SK-N-SH (cell line): ENCODE data around the gene HS2ST1. TPM values are rescaled to one million over a fixed set of nuclear protein-coding genes. Genes with fewer than 3 reads are reported as not detected.

Source experiments
- CTCF ChIA-PET: fragments of 300-600, 350-600 bp; formaldehyde crosslinking; extraction: SDS; loops from one replicate; lab custom pipeline; 2021; lab: Yijun Ruan, JAX
- POLR2A ChIA-PET: fragments of 350-600 bp; sonication (Branson Sonifier 250); formaldehyde crosslinking; extraction: SDS; loops from one replicate; lab custom pipeline; 2020; ENCODE audit warnings: antibody characterized with exemption, inconsistent platforms; lab: Yijun Ruan, JAX
- DNase-seq: peaks from one replicate; pipeline ENCODE4 v3.0.0; 2012
- H2AFZ ChIP-seq: fragments of 200-600 bp; sonication (generic); 2 replicates; pipeline ENCODE4 v1.8.1; 2016; ENCODE audit warnings: antibody characterized with exemption, mild to moderate bottlenecking, low read depth
- H3F3A ChIP-seq: fragments of 200-600 bp; sonication (generic); replicated peaks from 2 replicates; pipeline ENCODE3; 2016; ENCODE audit warnings: antibody characterized with exemption, mild to moderate bottlenecking; ENCODE audit not compliant: insufficient read depth
- H3K27ac ChIP-seq, 2 experiments: fragments of 200-500 bp in 1 of 2; fragments of 200-600 bp in 1 of 2; sonication (Bioruptor generic) in 1 of 2; sonication (generic), shearing (Covaris generic) in 1 of 2; 2 replicates each; pipeline versions ENCODE4 v1.5.1 to v1.6.1; 2014 to 2016; ENCODE audit warnings: low read depth in 2 of 2, inconsistent platforms in 1 of 2, low read length in 1 of 2, mild to moderate bottlenecking in 1 of 2, mixed read lengths in 1 of 2
- H3K27me3 ChIP-seq: fragments of 200-600 bp; sonication (generic), shearing (Covaris generic); 2 replicates; pipeline ENCODE4 v1.6.1; 2016; ENCODE audit warnings: mixed run types; ENCODE audit not compliant: insufficient read depth
- H3K36me3 ChIP-seq, 2 experiments: fragments of 200-500 bp in 1 of 2; fragments of 200-600 bp in 1 of 2; sonication (Bioruptor generic) in 1 of 2; sonication (generic) in 1 of 2; replicated peaks in 1 of 2; 2 replicates each; pipeline versions ENCODE3 to v1.5.1; 2014 to 2016; ENCODE audit warnings: low read length in 1 of 2, mild to moderate bottlenecking in 1 of 2; ENCODE audit not compliant: insufficient read depth in 2 of 2, control insufficient read depth in 1 of 2
- H3K4me1 ChIP-seq, 2 experiments: fragments of 200-500 bp in 1 of 2; fragments of 200-600 bp in 1 of 2; sonication (Bioruptor generic) in 1 of 2; sonication (generic), shearing (Covaris generic) in 1 of 2; 2 replicates each; pipeline versions ENCODE4 v1.5.1 to v1.6.1; 2014 to 2016; ENCODE audit warnings: low read depth in 1 of 2, low read length in 1 of 2, mixed run types in 1 of 2; ENCODE audit not compliant: insufficient read depth in 2 of 2, control insufficient read depth in 1 of 2
- H3K4me2 ChIP-seq: fragments of 200-600 bp; sonication (generic), shearing (Covaris generic); 2 replicates; pipeline ENCODE4 v1.6.1; 2017; ENCODE audit warnings: mixed run types
- H3K4me3 ChIP-seq, 2 experiments: fragments of 200-500 bp in 1 of 2; fragments of 200-600 bp in 1 of 2; sonication (Bioruptor generic) in 1 of 2; sonication (generic), shearing (Covaris generic) in 1 of 2; 2 replicates each; pipeline versions ENCODE4 v1.5.1 to v1.8.1; 2014 to 2016; ENCODE audit warnings: low read depth in 2 of 2, inconsistent platforms in 1 of 2, low read length in 1 of 2, mild to moderate bottlenecking in 1 of 2, mixed read lengths in 1 of 2, moderate library complexity in 1 of 2
- H3K79me2 ChIP-seq: fragments of 200-600 bp; sonication (generic); 2 replicates; pipeline ENCODE4 v1.8.1; 2017; ENCODE audit warnings: mild to moderate bottlenecking; ENCODE audit not compliant: insufficient read depth
- H3K9ac ChIP-seq: fragments of 200-600 bp; sonication (generic); 2 replicates; pipeline ENCODE4 v1.6.1; 2017; ENCODE audit warnings: mixed run types
- H3K9me2 ChIP-seq: fragments of 200-600 bp; sonication (generic); 2 replicates; pipeline ENCODE4 v1.6.1; 2017; ENCODE audit warnings: mixed run types
- H3K9me3 ChIP-seq: fragments of 200-600 bp; sonication (generic); 2 replicates; pipeline ENCODE4 v1.6.1; 2017; ENCODE audit warnings: mixed run types, mild to moderate bottlenecking, moderate library complexity
- H4K20me1 ChIP-seq: fragments of 200-600 bp; sonication (generic); 2 replicates; pipeline ENCODE4 v1.6.1; 2017; ENCODE audit warnings: mild to moderate bottlenecking, mixed run types; ENCODE audit not compliant: insufficient read depth
- CHD2 ChIP-seq: fragments of 150-350 bp; IDR thresholded peaks from 2 replicates; pipeline ENCODE4 v1.6.1; 2018; ENCODE audit warnings: low read length; ENCODE audit not compliant: partially characterized antibody
- FOSL2 ChIP-seq: IDR thresholded peaks from 2 replicates; pipeline ENCODE4 v1.4.0; 2012; ENCODE audit warnings: low read depth, mild to moderate bottlenecking, moderate library complexity, borderline replicate concordance
- FOXJ3 ChIP-seq: sonication (generic); formaldehyde crosslinking; IDR thresholded peaks from 2 replicates; pipeline ENCODE4 v1.5.1; 2020; ENCODE audit warnings: mild to moderate bottlenecking, missing genetic modification reagents
- GATA2 ChIP-seq: sonication (generic); formaldehyde crosslinking; IDR thresholded peaks from 2 replicates; pipeline ENCODE4 v1.5.0; 2020; ENCODE audit warnings: mild to moderate bottlenecking, missing genetic modification reagents
- JUND ChIP-seq: IDR thresholded peaks from 2 replicates; pipeline ENCODE4 v1.4.0; 2012
- MEF2A ChIP-seq: IDR thresholded peaks from 2 replicates; pipeline ENCODE4 v1.4.0; 2012; ENCODE audit warnings: low read depth, borderline replicate concordance
- NRF1 ChIP-seq: IDR thresholded peaks from 2 replicates; pipeline ENCODE4 v1.6.1; 2012; ENCODE audit warnings: low read depth, mild to moderate bottlenecking, low read length
- POLR2AphosphoS5 ChIP-seq: IDR thresholded peaks from 2 replicates; pipeline ENCODE4 v1.6.1; 2012; ENCODE audit warnings: low read depth, low read length
- RAD21 ChIP-seq: IDR thresholded peaks from 2 replicates; pipeline ENCODE4 v1.6.1; 2012; ENCODE audit warnings: mild to moderate bottlenecking, low read length
- RCOR1 ChIP-seq: fragments of 150-350 bp; IDR thresholded peaks from 2 replicates; pipeline ENCODE4 v1.6.1; 2017; ENCODE audit warnings: antibody characterized with exemption, low read length
- RFX5 ChIP-seq: IDR thresholded peaks from 2 replicates; pipeline ENCODE4 v1.6.1; 2012; ENCODE audit warnings: mild to moderate bottlenecking, improper control_type of control experiment, low read length
- RXRA ChIP-seq: IDR thresholded peaks from 2 replicates; pipeline ENCODE4 v1.4.0; 2012; ENCODE audit warnings: low read depth, mild to moderate bottlenecking, borderline replicate concordance
- SIN3A ChIP-seq: IDR thresholded peaks from 2 replicates; pipeline ENCODE4 v1.6.1; 2012; ENCODE audit warnings: low read depth, mild to moderate bottlenecking, low read length, moderate library complexity, borderline replicate concordance
- TAF1 ChIP-seq: IDR thresholded peaks from 2 replicates; pipeline ENCODE4 v1.6.1; 2012; ENCODE audit warnings: low read depth, mild to moderate bottlenecking, low read length, moderate library complexity, borderline replicate concordance
- YY1 ChIP-seq: IDR thresholded peaks from 2 replicates; pipeline ENCODE4 v1.4.0; 2012; ENCODE audit warnings: low read depth, mild to moderate bottlenecking
- WGBS: methylation state at CpG from one replicate; pipeline ENCODE4 v1.1.6; 2017; ENCODE audit warnings: low lambda C conversion rate; 5-methylcytosine and 5-hydroxymethylcytosine counted together
- polyA plus RNA-seq, 3 experiments: library from polyadenylated mRNA; depleted of rRNA; stranded (reverse); fragments of >200 nt; gene quantifications; 2 replicates each; pipeline ENCODE4 v1.2.3, GENCODE V29; 2012
- TF ChIP-seq, protein P1 (sequence below): fragments of 150-350 bp; IDR thresholded peaks from 2 replicates; pipeline ENCODE4 v1.6.1; 2016; ENCODE audit warnings: mild to moderate bottlenecking, low read depth, low read length
- TF ChIP-seq, protein P2 (sequence below): IDR thresholded peaks from 2 replicates; pipeline ENCODE4; 2012
- TF ChIP-seq, protein P3 (sequence below): fragments of 150-350 bp; IDR thresholded peaks from 2 replicates; pipeline ENCODE4 v1.6.1; 2017; ENCODE audit warnings: antibody characterized with exemption, low read length, low read depth, borderline replicate concordance
- TF ChIP-seq, protein P4 (sequence below): fragments of 200-600 bp; sonication (generic); IDR thresholded peaks from 2 replicates; pipeline ENCODE4 v1.6.1; 2017; ENCODE audit warnings: antibody characterized with exemption, mild to moderate bottlenecking, moderate library complexity

The HS2ST1 gene
- polyA plus RNA-seq, 1 of the 3 experiments (the other 2 are of a cell fraction) = 16.6 TPM

DNA sequence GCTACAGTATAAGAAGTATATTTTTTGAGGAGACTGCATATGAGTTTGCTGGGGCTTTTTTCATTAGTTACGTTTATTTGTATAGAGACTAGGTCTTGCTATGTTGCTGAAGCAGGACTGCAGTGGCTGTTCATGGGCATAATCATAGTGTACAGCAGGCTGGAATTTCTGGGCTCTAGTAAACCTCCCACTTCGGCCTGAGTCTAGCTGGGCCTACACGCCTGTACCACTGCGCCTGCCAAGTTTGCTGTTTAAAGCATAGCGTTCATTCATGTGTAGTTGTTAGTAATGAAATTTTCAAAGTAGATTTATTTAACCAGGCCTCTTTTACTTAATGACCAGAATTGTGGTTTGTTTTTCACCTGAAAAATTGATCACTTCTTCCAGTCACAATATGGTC is 33.8 kb downstream of the HS2ST1 start:
- Histone ChIP-seq H3K27me3 (no peaks in the 10 kb centered on the region), H3K9ac (no peak overlapping the region), H3F3A (no peaks in the 10 kb centered on the region), H3K4me3 (no peak overlapping the region), H3K4me2 (no peak overlapping the region), H4K20me1 (peaks cover 9% of the 10 kb centered on the region; the same call in 1 of the 2 replicates)
- WGBS = 94% methylated on average over 5 of the region's 5 CpGs
- ChIA-PET CTCF (no interaction called here), POLR2A (no interaction called here)
- no peak for TF ChIP-seq RCOR1
- no peak for TF ChIP-seq MEF2A
- no peak for TF ChIP-seq FOSL2
- TF ChIP-seq FOXJ3 (CRISPR knock-in tag) = no peak
- TF ChIP-seq, protein P1, sequence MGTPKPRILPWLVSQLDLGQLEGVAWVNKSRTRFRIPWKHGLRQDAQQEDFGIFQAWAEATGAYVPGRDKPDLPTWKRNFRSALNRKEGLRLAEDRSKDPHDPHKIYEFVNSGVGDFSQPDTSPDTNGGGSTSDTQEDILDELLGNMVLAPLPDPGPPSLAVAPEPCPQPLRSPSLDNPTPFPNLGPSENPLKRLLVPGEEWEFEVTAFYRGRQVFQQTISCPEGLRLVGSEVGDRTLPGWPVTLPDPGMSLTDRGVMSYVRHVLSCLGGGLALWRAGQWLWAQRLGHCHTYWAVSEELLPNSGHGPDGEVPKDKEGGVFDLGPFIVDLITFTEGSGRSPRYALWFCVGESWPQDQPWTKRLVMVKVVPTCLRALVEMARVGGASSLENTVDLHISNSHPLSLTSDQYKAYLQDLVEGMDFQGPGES = no peak
- TF ChIP-seq, all 33 proteins: peak for 0
- no peaks in the 10 kb centered on the region for H3K4me1 ChIP-seq
- H3K9me3 ChIP-seq = no peaks in the 10 kb centered on the region
- no peaks in the 10 kb centered on the region for H3K9me2 ChIP-seq
- peaks cover 24% of the 10 kb centered on the region for H3K79me2 ChIP-seq
- DNase-seq = no peak
- H3K27ac ChIP-seq = no peak overlapping the region
- H2AFZ ChIP-seq = no peak overlapping the region
- no peaks in the 10 kb centered on the region for H3K36me3 ChIP-seq

DNA sequence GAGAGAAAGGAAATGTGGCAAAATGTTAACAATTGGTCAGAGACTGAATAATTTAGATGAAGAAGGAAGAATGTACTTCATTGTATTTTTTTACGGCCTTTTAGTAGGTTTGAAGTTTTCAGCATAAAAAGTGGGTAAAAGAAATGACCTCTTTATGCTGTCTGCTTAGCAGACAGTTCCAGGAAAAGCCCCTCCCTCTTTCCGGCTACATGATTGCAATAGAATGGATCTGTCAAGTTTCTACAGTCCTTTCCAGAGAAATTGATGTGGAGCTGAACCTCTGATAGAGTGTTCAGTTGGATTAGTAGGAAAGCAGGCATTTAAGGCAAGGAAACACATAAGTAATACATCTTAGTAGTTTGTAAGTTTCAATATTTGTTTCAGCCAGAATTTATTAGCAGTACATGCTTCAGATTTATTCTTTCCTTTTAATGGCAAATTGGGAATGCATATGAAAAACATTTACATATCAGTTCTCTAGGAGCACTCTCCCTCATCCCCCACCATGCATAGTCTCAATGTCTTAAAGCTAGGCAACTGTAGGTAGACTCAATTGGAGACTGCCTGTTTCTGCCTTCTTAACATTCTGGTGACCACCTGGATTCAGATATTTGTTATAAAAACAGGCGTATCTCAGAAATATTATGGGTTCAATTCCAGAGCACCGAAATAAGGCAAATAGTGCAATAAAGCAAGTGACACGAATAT is 36.4 kb downstream of the HS2ST1 start:
- Histone ChIP-seq H3K9me3 (no peaks in the 10 kb centered on the region), H3K4me2 (no peak overlapping the region), H3K79me2 (peaks cover 22% of the 10 kb centered on the region; the same call in 1 of the 2 replicates), H2AFZ (no peak overlapping the region), H3K9ac (no peak overlapping the region), H3K9me2 (no peaks in the 10 kb centered on the region), H3K36me3 (no peaks in the 10 kb centered on the region), H4K20me1 (peaks cover 9% of the 10 kb centered on the region; the same call in 1 of the 2 replicates), H3K27ac (no peak overlapping the region), H3K4me3 (no peak overlapping the region), H3K4me1 (no peaks in the 10 kb centered on the region), H3K27me3 (no peaks in the 10 kb centered on the region), H3F3A (no peaks in the 10 kb centered on the region)
- WGBS = 90% methylated on average over 5 of the region's 5 CpGs
- POLR2A ChIA-PET = no interaction called here
- no peak for DNase-seq
- CTCF ChIA-PET = no interaction called here
- TF ChIP-seq RXRA (no peak), RCOR1 (no peak), NRF1 (no peak), SIN3A (no peak), CHD2 (no peak), RFX5 (no peak), MEF2A (no peak), YY1 (no peak), TAF1 (no peak), RAD21 (no peak), GATA2 (CRISPR knock-in tag) (no peak), JUND (no peak), POLR2AphosphoS5 (no peak)
- TF ChIP-seq, protein P2, sequence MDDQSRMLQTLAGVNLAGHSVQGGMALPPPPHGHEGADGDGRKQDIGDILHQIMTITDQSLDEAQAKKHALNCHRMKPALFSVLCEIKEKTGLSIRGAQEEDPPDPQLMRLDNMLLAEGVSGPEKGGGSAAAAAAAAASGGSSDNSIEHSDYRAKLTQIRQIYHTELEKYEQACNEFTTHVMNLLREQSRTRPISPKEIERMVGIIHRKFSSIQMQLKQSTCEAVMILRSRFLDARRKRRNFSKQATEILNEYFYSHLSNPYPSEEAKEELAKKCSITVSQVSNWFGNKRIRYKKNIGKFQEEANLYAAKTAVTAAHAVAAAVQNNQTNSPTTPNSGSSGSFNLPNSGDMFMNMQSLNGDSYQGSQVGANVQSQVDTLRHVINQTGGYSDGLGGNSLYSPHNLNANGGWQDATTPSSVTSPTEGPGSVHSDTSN = no peak
- TF ChIP-seq, protein P3, sequence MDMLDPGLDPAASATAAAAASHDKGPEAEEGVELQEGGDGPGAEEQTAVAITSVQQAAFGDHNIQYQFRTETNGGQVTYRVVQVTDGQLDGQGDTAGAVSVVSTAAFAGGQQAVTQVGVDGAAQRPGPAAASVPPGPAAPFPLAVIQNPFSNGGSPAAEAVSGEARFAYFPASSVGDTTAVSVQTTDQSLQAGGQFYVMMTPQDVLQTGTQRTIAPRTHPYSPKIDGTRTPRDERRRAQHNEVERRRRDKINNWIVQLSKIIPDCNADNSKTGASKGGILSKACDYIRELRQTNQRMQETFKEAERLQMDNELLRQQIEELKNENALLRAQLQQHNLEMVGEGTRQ = no peak
- TF ChIP-seq, protein P1 = no peak
- TF ChIP-seq, protein P4, sequence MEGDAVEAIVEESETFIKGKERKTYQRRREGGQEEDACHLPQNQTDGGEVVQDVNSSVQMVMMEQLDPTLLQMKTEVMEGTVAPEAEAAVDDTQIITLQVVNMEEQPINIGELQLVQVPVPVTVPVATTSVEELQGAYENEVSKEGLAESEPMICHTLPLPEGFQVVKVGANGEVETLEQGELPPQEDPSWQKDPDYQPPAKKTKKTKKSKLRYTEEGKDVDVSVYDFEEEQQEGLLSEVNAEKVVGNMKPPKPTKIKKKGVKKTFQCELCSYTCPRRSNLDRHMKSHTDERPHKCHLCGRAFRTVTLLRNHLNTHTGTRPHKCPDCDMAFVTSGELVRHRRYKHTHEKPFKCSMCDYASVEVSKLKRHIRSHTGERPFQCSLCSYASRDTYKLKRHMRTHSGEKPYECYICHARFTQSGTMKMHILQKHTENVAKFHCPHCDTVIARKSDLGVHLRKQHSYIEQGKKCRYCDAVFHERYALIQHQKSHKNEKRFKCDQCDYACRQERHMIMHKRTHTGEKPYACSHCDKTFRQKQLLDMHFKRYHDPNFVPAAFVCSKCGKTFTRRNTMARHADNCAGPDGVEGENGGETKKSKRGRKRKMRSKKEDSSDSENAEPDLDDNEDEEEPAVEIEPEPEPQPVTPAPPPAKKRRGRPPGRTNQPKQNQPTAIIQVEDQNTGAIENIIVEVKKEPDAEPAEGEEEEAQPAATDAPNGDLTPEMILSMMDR = no peak
